A204.1 (cell line): ENCODE results near the gene NAA38.

Experiments used
- FAIRE-seq: peaks from 2 replicates; lab custom pipeline; 2012; peaks lifted over from hg19 to GRCh38; lab: Jason Lieb, UNC

NAA38 gene, protein sequence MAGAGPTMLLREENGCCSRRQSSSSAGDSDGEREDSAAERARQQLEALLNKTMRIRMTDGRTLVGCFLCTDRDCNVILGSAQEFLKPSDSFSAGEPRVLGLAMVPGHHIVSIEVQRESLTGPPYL

DNA sequence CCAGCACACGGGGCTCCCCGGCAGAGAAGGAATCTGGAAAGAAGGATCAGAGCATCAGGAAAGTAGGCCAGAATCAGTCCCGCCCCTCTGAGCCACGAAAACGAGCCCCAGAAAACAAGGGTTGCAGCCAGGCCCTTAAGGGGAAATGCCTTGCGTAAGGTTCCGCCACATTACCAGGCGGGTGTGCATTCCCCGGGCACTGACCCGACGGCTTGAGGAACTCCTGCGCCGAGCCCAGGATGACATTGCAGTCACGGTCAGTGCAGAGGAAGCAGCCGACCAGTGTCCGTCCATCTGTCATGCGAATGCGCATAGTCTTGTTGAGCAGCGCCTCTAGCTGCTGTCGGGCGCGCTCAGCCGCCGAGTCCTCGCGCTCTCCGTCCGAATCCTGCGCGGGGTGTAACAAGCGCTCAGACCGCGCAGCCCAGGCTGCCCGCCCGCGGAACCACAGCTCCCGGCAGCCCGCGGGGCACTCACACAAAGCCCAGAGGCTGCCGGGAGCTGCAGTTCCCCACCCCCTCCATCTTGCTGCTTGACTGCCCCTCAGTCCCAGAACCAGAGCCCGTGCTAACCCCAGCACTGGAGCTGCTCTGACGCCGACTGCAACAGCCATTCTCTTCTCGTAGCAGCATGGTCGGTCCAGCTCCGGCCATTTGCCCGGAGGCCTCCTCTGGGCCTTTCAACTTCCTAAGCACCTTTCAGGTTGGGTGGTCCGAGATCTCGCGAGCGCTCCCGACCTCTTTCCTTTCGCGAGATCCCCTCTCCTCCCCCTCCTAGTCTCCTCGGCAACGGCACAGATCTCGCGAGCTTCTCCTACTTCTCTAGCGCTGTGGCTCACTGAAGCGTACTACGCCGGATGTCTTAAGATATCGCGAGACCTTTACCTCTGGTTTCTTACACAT is at the start of gene NAA38:
NAA38 (minus strand) TSS at position 749 of the 902 bp plus-strand sequence; CDS start at position 653, 96 bp downstream.
- peak; percentile 98 for FAIRE-seq

DNA sequence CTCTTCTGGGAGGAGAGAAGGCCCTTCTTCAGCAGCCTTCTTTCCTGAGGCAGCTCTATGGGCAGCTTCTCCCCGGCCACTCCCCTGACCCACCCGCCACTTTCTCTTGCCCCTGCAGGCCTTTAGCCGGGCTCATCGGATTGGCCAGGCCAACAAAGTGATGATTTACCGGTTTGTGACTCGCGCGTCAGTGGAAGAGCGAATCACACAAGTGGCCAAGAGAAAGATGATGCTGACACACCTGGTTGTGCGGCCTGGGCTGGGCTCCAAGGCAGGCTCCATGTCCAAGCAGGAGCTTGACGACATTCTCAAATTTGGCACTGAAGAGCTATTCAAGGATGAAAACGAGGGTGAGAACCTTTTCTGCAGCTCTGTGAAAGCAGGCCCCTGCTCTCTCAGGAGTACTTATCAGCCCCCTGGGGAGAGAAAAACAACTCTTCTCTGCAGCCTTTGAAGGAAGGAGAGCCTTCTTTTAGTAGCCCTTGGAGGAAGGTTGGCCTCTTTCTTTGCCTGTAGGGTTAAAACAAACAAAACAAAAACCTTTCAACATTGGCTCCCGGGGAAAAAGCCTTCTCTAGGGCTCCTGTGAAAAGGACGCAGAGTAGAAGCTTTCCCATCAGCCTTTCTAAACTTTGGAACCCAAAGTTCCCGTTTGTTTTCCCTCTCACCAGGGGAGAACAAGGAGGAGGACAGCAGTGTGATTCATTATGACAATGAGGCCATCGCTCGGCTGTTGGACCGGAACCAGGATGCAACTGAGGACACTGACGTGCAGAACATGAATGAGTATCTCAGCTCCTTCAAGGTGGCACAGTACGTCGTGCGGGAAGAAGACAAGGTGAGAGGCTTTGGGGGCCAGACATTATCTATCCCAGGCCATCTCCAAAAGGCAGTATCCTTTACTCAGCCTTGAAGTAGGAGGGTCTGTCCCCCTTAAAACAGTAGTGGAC is 46.1 kb upstream of the NAA38 start:
- FAIRE-seq: no peak

- peak; percentile 3 for FAIRE-seq
Observed at GRCh38 chr17:7897773-7898172, 40.4 kb upstream of the NAA38 start.

DNA sequence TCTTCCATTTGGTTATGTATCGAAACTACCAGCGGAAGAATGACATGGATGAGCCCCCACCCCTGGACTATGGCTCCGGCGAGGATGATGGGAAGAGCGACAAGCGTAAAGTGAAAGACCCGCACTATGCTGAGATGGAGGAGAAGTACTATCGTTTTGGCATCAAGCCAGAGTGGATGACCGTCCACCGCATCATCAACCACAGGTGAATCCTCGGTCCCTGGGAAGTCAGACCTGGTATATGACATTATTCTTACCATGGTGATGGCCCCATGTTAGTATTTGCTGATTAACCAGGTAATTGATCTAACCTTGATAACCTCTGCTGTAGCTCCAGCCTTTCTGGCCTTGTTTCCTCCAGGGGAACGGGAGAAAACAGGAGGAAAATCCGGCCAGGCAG is 39.7 kb upstream of the NAA38 start:
- no peak for FAIRE-seq

GRCh38 chr17:7894866-7895265 is 37.5 kb upstream of the NAA38 start:
- FAIRE-seq: no peak

DNA sequence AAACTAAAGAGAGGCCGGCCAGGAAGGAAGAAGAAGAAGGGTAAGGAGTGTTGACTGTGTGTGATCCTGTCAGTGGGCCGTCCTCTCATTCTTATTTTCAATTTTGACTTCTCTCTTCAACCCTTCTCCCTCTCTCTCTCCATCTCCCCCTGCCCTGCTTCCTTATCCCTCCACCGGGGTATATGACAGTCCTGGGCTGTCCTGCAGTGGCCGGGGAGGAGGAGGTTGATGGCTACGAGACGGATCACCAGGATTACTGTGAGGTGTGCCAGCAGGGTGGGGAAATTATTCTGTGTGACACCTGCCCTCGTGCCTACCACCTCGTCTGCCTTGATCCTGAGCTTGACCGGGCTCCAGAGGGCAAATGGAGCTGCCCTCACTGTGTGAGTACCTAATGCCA is 36.9 kb upstream of the NAA38 start:
- FAIRE-seq: no peak

- FAIRE-seq: no peak
Observed at GRCh38 chr17:7893187-7893880, 36.0 kb upstream of the NAA38 start.

GRCh38 chr17:7889166-7889955 is 32.0 kb upstream of the NAA38 start:
- FAIRE-seq: no peak

DNA sequence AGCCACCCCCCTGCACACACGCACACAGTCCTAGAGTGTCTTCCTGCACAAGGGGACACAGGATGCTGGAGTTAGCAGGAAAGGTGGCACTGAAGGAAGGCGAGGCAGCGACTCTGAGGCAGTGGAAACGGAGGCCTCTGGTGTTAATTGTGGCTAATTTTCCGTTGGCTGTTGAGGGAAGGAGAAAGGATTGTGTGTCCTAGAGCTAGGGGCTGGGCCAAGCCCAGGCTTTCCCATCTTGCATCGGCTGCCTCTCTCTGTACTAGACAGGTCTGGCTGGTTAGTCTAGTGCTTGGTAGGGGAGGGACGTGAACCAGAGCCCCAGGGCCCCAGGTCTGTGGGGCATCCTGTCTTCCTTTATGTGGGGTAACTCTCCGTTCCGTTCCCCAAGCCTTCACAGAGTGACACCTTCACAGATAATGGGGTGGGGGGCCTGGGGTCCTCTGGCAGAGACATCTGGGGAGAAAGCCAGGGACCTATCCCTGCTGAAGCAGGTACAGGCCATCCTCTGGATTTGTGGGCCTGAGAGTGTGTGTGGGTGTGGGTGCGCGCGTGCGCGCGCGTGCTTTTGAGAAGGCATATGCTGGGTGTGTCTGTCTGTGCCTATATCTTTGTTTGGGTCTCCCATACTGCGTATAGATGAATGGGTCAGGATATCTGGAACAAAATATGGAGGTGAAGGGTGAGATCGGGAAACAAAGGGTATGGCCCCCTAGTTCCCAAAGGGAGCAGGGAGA is 31.0 kb upstream of the NAA38 start, which contains the start of gene CHD3:
CHD3 (plus strand) TSS at position 606 of the 737 bp plus-strand sequence. CDS start 212 bp downstream, outside the sequence.
- FAIRE-seq: no peak

- peak; percentile 99 for FAIRE-seq
Observed at GRCh38 chr17:7887482-7888183, 30.3 kb upstream of the NAA38 start.

- FAIRE-seq: no peak
Observed at GRCh38 chr17:7887038-7887481, 29.7 kb upstream of the NAA38 start.

DNA sequence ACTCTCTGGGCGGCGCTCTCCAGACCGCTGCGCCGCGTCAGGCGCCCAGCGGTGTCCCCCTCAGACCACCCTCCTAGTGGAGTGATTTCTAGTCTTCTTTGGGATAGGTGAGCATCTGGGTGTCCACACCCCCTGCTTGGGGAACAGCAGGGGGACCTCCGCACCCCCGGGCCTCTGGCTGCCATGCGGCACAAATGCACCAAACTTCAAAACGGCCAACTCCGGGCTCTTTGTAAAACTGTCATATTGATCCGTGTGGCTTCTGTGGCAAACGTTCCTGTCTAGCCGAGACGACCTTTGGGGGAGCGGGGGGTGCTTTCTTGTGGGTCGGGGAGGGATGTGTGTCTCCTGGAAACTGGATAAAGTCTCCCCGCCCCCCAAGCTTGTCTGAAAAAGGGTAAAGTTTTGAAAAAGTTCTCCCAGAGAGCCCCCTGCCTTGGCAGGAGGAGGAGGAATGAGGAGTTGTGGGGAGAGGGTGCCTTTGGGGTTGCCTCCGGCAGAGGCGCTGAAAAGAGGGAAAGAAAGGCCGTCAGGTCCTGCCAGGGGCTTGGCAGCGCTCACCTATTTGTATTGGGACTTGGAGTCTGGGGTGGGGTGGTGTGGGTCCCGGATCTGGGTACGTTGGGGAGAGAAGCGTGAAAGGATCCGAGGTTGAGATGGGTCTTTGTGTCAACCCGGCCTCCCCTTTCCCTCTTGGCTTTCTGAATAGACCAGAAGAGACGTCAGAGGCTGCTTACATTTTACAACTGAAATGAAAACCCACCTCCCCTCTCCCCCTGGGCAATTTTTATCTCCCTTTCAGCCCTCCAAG is 29.1 kb upstream of the NAA38 start:
- no peak for FAIRE-seq

- no peak for FAIRE-seq
Observed at GRCh38 chr17:7885367-7886226, 28.2 kb upstream of the NAA38 start.

- no peak for FAIRE-seq
Observed at GRCh38 chr17:7884581-7885366, 27.4 kb upstream of the NAA38 start.

DNA sequence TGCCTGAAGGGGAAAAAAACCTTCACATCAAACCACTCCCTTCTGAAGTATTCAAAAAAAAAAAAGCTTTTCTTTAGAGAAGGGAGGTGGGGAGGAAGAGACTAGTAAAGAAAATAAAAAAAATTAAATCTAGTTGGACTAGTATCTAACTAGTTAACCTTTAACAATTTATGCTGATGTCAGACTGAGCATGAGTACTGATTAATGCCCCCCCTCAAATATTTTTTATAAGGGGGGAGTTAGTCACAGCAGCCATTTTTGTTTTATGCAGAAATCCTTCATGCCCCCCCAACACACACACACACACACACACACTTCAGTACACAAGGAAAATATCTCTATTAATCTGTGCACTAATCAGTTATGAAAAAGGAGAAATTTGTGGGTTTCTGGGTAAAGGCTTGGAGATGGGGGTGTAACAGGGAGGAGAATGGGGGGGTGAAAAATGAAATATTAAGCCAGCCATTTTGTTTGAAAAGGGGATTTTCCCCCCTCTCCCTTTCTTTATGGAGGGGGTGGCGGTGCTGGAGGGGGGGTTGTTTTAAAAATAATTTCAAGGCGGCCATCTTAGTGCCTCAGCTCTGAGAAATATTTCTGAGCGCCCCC is 26.5 kb upstream of the NAA38 start:
- no peak for FAIRE-seq

DNA sequence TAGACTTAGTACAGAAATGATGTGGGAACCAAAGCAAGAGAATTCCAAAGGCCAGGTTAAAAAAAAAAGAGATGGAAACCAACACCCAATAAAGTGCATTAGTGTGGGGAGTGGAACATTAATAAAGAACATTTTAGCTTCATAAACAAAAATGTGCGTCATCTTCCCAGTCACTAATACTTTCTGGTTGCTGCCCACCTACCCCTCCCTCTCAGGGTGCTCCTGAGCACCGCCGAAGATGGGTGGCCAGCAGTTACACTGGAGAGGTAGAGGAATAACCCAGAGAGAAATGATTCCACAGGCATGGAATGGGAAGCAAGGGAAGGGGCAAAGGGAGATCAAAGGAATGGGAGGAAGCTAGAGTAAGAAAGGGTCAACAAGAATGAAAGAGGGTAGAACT is 25.3 kb upstream of the NAA38 start:
- FAIRE-seq: no peak

- FAIRE-seq: no peak
Observed at GRCh38 chr17:7882068-7882467, 24.7 kb upstream of the NAA38 start.
